NCI-H510A (cell line): ENCODE measurements around the gene CEMIP2.

Source experiments
- DNase-seq: peaks from one replicate; lab custom pipeline; 2025; lab: John Stamatoyannopoulos, UW

Gene CEMIP2

GRCh38 chr9:71748280-71748743 is 20.0 kb downstream of the CEMIP2 start:
- no peak for DNase-seq

GRCh38 chr9:71747576-71747975 is 20.7 kb downstream of the CEMIP2 start:
- no peak for DNase-seq

- DNase-seq: no peak
These were observed 21.6 kb downstream of the CEMIP2 start for GRCh38 chr9:71746758-71747125.

- DNase-seq: no peak
These were observed 22.1 kb downstream of the CEMIP2 start for GRCh38 chr9:71746023-71746757.

- DNase-seq: no peak
These were observed 23.4 kb downstream of the CEMIP2 start for GRCh38 chr9:71744754-71745521.

GRCh38 chr9:71743882-71744281 is 24.4 kb downstream of the CEMIP2 start:
- no peak for DNase-seq

GRCh38 chr9:71743217-71743705 is 25.1 kb downstream of the CEMIP2 start:
- no peak for DNase-seq

- no peak for DNase-seq
These were observed 25.6 kb downstream of the CEMIP2 start for GRCh38 chr9:71742703-71743102.

- no peak for DNase-seq
These were observed 26.2 kb downstream of the CEMIP2 start for GRCh38 chr9:71741926-71742648.

- DNase-seq: no peak
These were observed 28.1 kb downstream of the CEMIP2 start for GRCh38 chr9:71740199-71740598.

- DNase-seq: no peak
These were observed 30.9 kb downstream of the CEMIP2 start for GRCh38 chr9:71737455-71737854.

- no peak for DNase-seq
These were observed 32.1 kb downstream of the CEMIP2 start for GRCh38 chr9:71736236-71736635.

GRCh38 chr9:71734950-71735349 is 33.4 kb downstream of the CEMIP2 start:
- no peak for DNase-seq

- DNase-seq: no peak
These were observed 35.1 kb downstream of the CEMIP2 start for GRCh38 chr9:71733176-71733575.

- no peak for DNase-seq
These were observed 38.3 kb downstream of the CEMIP2 start for GRCh38 chr9:71729816-71730526.

GRCh38 chr9:71726723-71727122 is 41.6 kb downstream of the CEMIP2 start:
- DNase-seq: no peak

GRCh38 chr9:71725590-71726338 is 42.5 kb downstream of the CEMIP2 start:
- no peak for DNase-seq

GRCh38 chr9:71721855-71722254 is 46.5 kb downstream of the CEMIP2 start:
- no peak for DNase-seq

GRCh38 chr9:71719562-71719961 is 48.8 kb downstream of the CEMIP2 start:
- DNase-seq: no peak

- no peak for DNase-seq
These were observed 49.2 kb downstream of the CEMIP2 start for GRCh38 chr9:71719088-71719487.
